H1 (cell line): Measurements from ENCODE around the gene TOP2B. TPM values are rescaled to one million over a fixed set of nuclear protein-coding genes. Genes with fewer than 3 reads are reported as not detected.

Source experiments
- polyA plus RNA-seq, 7 experiments: library from polyadenylated mRNA; depleted of rRNA in 3 of 7; stranded (reverse) in 5 of 7; unstranded in 2 of 7; fragments of >200 nt in 5 of 7; fragments of 200-250 nt in 2 of 7; gene quantifications; 1 replicate in 5 of 7; 2 replicates in 1 of 7; 4 replicates in 1 of 7; pipeline versions ENCODE4 v1.2.1 to v1.2.3, GENCODE V29; 2011 to 2013; ENCODE audit warnings: missing spikeins in 2 of 7, mixed read lengths in 2 of 7
- total RNA-seq: library from RNA; stranded (reverse); fragmentation: NEBNext Ultra II Directional; extraction: Animal tissue kit (Norgen Biotek cat#: 25700); gene quantifications from 2 replicates; pipeline ENCODE4 v1.2.1, GENCODE V29; 2021
- TF ChIP-seq, protein P1 (sequence below): fragments of 300-600 bp; sonication (generic); IDR thresholded peaks from 2 replicates; pipeline ENCODE4 v1.7.1; 2012; ENCODE audit warnings: low read length, moderate library complexity, mild to moderate bottlenecking, inconsistent platforms; ENCODE audit not compliant: insufficient replicate concordance

TOP2B gene
- total and polyA plus RNA-seq, 2 of the 8 experiments (the other 6 are each of a cell fraction or from before 2014, with no cell fraction given) = 34.9 to 206 TPM

DNA sequence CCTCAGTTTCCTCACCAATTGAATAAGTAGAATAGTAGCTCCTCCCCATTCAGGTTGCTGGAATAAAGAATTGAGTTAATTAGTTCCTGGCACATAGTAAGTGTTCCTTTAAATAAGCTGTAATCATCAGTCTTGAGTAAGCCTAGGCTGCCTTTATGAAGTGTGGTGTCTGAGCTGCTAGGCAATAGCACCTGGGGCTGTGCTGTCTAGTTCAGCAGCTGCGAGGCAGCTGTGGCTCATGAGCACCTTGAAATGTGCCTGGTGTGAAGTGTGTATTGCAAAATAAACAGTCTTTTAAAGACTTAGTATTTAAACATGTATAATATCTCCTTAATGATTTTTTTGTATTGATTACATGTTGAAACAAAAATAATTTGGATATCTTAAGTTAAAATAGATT lies 77.6 kb downstream of the TOP2B start (continued):
- TF ChIP-seq, protein P1, sequence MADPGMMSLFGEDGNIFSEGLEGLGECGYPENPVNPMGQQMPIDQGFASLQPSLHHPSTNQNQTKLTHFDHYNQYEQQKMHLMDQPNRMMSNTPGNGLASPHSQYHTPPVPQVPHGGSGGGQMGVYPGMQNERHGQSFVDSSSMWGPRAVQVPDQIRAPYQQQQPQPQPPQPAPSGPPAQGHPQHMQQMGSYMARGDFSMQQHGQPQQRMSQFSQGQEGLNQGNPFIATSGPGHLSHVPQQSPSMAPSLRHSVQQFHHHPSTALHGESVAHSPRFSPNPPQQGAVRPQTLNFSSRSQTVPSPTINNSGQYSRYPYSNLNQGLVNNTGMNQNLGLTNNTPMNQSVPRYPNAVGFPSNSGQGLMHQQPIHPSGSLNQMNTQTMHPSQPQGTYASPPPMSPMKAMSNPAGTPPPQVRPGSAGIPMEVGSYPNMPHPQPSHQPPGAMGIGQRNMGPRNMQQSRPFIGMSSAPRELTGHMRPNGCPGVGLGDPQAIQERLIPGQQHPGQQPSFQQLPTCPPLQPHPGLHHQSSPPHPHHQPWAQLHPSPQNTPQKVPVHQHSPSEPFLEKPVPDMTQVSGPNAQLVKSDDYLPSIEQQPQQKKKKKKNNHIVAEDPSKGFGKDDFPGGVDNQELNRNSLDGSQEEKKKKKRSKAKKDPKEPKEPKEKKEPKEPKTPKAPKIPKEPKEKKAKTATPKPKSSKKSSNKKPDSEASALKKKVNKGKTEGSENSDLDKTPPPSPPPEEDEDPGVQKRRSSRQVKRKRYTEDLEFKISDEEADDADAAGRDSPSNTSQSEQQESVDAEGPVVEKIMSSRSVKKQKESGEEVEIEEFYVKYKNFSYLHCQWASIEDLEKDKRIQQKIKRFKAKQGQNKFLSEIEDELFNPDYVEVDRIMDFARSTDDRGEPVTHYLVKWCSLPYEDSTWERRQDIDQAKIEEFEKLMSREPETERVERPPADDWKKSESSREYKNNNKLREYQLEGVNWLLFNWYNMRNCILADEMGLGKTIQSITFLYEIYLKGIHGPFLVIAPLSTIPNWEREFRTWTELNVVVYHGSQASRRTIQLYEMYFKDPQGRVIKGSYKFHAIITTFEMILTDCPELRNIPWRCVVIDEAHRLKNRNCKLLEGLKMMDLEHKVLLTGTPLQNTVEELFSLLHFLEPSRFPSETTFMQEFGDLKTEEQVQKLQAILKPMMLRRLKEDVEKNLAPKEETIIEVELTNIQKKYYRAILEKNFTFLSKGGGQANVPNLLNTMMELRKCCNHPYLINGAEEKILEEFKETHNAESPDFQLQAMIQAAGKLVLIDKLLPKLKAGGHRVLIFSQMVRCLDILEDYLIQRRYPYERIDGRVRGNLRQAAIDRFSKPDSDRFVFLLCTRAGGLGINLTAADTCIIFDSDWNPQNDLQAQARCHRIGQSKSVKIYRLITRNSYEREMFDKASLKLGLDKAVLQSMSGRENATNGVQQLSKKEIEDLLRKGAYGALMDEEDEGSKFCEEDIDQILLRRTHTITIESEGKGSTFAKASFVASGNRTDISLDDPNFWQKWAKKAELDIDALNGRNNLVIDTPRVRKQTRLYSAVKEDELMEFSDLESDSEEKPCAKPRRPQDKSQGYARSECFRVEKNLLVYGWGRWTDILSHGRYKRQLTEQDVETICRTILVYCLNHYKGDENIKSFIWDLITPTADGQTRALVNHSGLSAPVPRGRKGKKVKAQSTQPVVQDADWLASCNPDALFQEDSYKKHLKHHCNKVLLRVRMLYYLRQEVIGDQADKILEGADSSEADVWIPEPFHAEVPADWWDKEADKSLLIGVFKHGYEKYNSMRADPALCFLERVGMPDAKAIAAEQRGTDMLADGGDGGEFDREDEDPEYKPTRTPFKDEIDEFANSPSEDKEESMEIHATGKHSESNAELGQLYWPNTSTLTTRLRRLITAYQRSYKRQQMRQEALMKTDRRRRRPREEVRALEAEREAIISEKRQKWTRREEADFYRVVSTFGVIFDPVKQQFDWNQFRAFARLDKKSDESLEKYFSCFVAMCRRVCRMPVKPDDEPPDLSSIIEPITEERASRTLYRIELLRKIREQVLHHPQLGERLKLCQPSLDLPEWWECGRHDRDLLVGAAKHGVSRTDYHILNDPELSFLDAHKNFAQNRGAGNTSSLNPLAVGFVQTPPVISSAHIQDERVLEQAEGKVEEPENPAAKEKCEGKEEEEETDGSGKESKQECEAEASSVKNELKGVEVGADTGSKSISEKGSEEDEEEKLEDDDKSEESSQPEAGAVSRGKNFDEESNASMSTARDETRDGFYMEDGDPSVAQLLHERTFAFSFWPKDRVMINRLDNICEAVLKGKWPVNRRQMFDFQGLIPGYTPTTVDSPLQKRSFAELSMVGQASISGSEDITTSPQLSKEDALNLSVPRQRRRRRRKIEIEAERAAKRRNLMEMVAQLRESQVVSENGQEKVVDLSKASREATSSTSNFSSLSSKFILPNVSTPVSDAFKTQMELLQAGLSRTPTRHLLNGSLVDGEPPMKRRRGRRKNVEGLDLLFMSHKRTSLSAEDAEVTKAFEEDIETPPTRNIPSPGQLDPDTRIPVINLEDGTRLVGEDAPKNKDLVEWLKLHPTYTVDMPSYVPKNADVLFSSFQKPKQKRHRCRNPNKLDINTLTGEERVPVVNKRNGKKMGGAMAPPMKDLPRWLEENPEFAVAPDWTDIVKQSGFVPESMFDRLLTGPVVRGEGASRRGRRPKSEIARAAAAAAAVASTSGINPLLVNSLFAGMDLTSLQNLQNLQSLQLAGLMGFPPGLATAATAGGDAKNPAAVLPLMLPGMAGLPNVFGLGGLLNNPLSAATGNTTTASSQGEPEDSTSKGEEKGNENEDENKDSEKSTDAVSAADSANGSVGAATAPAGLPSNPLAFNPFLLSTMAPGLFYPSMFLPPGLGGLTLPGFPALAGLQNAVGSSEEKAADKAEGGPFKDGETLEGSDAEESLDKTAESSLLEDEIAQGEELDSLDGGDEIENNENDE = no peak
